ENCODE measurements around the gene COX6B2.

COX6B2 gene

DNA sequence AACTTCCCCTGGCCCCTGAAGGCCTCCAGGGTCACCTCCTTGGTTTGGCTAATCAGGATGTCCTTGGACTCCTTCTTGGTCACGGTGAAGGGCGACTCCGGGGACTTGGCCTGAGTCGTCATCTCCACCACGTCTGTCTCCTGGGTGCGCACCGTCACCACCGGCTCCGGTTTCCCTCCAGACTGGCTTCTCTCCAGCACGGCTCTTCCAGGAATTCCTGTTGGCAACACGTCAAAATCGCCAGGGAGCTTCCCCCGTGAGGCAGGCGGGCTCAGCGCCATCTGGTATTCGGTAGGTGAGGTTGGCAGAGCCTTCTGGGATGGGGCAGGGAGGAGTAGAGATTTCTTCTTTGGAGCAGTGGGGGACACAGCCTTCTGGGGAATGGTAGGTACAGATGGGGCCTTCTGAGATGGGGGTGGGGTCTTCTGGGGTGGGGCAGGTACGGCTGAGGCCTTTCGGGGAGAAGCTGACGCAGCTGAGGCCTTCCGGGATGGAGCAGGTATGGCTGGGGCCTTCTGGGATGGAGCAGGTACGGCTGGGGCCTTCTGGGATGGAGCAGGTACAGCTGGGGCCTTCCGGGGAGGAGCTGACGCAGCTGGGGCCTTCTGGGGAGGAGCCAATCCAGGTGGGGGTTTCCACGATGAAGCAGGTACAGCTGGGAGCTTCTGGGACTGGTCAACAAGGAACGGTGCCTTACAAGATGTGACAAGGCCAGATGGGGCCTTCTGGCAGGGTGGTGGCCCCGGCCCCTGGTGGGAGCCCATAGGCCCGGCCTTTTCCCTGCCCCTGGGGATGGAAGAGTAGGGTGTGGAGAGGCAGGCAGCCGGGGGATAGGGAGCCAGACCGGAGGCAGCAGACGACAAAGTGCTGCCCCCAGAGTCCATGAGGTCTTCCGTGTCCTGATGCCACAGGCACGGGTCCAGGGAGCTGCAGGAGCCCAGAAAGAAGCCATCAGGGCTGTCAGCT, 4.7 kb upstream of the COX6B2 start:
- peaks cover 12% of the 10 kb centered on the region; the same call in 1 of the 2 replicates for H3K4me1 ChIP-seq (ENCODE audit: insufficient read depth, low read length)
- H3K9ac ChIP-seq (ENCODE audit: low read depth, low read length): no peak overlapping the region
- no peaks in the 10 kb centered on the region for H3K36me3 ChIP-seq (ENCODE audit: insufficient read depth, low read length)
- no peaks in the 10 kb centered on the region for H3K9me3 ChIP-seq (ENCODE audit: control insufficient read depth, insufficient read depth, low read length)

DNA sequence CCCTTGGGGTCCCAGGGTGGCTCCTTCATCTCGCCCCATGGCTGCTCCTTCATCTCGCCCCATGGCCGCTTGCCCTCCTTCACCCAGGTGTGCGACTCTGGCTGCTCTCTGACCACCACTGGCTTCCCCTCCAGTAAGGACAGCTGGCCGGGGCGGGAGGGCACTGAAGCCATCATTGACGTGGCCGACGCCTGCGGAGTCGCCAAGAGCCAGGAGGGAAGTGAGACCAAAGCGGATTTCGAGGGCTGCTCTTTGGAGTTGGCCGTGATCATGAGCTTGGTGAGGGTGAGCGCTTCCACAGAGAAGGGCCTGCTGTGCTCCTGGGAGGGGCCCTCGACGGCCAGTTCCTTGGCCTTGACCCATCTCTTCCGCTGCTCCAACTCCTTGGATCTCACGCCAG, 4.0 kb upstream of the COX6B2 start:
- no peaks in the 10 kb centered on the region for H3K9me3 ChIP-seq (ENCODE audit: control insufficient read depth, insufficient read depth, low read length)
- no peak overlapping the region for H3K9ac ChIP-seq (ENCODE audit: low read depth, low read length)
- H3K4me1 ChIP-seq (ENCODE audit: insufficient read depth, low read length): peaks cover 9% of the 10 kb centered on the region; the same call in 1 of the 2 replicates
- no peaks in the 10 kb centered on the region for H3K36me3 ChIP-seq (ENCODE audit: insufficient read depth, low read length)

DNA sequence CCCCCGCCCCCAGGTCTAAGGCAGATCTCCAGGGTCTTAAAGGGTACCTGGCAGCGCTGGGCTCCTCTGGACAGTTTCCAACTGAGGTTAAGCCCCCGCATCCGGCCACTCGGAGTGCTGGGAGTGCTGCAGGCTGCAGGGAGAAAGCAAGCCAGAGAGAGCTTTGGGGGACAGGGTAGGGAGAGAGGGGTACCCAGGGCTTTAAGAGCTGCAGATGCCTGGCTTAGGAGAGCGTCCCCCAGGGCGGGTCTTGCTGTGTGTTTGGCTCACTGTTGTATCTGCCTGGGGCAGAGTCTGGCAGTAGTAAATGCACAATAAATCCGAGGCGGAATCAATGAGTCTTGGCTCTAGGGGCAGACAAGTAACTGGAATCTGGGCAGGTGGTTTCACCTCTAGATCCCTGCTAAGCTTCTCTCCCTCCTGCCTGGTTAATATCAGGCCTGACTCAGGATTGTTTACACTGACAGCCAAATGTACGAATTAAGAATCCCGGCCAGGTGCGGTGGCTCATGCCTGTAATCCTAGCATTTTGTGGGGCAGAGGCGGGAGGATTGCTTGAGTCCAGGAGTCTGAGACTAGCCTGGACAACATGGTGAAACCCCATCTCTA, 798 bp upstream of the COX6B2 start:
- Histone ChIP-seq H3K36me3 (ENCODE audit: insufficient read depth, low read length) (no peaks in the 10 kb centered on the region), H3K9me3 (ENCODE audit: control insufficient read depth, insufficient read depth, low read length) (no peaks in the 10 kb centered on the region), H3K9ac (ENCODE audit: low read depth, low read length) (peak overlapping the region; percentile 33; the same call in 1 of the 2 replicates), H3K4me1 (ENCODE audit: insufficient read depth, low read length) (peaks cover 9% of the 10 kb centered on the region; the same call in 1 of the 2 replicates)

DNA sequence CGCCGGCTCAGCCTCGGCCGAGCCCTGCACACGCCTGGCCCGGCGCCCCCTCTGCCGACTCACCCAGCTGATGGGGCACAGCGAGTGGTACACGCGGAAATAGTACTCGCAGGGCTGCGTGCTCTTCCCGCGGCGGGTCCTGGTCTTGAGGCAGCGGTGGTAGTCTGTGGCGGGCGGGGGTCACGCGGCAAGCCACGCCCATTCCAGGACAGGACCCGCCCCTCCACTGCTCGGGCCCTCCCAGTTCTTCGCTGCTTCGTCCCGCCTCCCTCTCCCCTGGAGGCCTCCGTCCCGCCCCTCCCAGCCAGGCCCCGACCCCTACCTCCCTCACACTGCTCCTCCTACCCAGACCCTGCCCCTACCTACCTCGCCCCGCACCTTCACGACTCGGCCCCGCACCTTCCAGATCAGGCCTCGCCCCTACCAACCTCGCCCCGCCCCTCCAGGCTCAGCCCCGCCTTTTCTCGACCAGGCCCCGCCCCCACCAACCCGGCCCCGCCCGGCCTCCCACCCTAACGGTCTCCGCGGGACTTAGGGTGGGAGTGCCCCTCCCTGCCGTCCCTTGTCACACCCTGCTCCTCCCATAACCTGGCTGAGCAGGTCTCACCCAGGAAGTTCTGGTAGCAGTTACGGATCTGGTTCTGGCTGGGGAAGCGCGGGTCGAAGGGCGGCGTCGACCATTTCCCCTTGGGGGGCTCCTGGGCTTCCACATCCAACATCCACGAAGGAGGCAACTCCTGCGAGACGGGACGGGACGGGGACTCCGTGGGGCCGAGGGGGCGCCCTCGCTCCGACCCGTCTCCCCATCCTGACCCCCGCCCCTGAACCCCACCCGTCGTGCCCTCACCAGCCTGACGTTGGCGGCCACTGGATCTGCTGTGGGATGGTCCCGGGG, 469 bp downstream of the COX6B2 start:
- H3K9me3 ChIP-seq (ENCODE audit: control insufficient read depth, insufficient read depth, low read length): no peaks in the 10 kb centered on the region
- peak overlapping the region; percentile 80 for H3K9ac ChIP-seq (ENCODE audit: low read depth, low read length)
- no peaks in the 10 kb centered on the region for H3K36me3 ChIP-seq (ENCODE audit: insufficient read depth, low read length)
- peaks cover 17% of the 10 kb centered on the region; the same call in 1 of the 2 replicates for H3K4me1 ChIP-seq (ENCODE audit: insufficient read depth, low read length)

DNA sequence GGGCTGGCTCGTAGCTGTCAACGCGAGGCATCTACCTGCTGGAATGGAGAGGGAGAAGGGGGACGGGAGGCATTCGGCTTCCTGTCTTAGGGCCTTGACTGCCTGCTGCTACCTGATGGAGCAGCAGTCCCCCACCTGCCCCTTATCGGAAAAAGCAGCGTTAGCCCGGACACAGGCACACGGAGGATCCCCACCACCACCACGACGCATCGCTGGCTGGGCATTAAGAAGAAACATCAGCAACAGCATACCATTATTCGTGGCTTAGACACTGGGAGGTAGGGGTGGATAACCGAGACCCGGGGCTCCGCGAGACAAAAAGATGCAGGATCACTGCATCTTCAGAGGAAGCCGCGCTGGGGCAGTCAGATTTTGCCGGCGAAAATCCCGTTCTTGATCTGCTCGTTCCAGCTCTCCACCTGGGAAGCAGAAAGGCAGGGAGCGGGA, 1.1 kb downstream of the COX6B2 start:
- Histone ChIP-seq H3K9me3 (ENCODE audit: control insufficient read depth, insufficient read depth, low read length) (no peaks in the 10 kb centered on the region), H3K36me3 (ENCODE audit: insufficient read depth, low read length) (no peaks in the 10 kb centered on the region), H3K4me1 (ENCODE audit: insufficient read depth, low read length) (peaks cover 23% of the 10 kb centered on the region; the same call in 1 of the 2 replicates), H3K9ac (ENCODE audit: low read depth, low read length) (peak overlapping the region; percentile 80)

DNA sequence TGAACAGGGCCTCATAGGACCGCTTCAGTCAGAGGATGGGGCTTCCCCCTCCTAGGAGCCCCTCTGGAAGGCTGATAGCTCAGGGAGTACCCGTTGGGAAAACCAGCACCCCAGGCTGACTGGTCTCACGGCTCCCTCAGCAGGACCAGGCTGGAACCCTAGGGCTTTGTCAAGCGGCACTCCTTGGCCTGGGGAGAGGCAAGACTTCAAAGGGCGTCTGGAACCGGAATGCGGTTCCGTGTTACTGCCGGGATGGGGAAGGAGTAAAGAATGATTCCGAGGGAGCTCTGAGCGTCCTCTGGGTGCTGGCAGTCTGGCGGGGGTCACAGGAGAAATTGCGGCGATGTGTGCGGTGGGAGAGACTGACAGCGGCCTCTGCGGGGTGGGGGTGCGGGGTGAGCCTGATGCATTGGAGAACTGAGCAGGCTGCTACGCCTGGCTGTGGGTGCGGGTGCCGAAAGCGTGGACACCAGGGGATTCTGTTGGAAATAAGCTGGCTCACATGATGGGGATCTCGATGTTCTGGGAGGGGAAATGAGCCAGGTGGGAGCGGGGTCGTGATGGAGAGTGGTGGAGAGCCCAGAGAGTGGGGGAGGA, 1.9 kb downstream of the COX6B2 start:
- Histone ChIP-seq H3K9ac (ENCODE audit: low read depth, low read length) (no peak overlapping the region), H3K4me1 (ENCODE audit: insufficient read depth, low read length) (peaks cover 29% of the 10 kb centered on the region; the same call in 1 of the 2 replicates), H3K36me3 (ENCODE audit: insufficient read depth, low read length) (no peaks in the 10 kb centered on the region), H3K9me3 (ENCODE audit: control insufficient read depth, insufficient read depth, low read length) (no peaks in the 10 kb centered on the region)

DNA sequence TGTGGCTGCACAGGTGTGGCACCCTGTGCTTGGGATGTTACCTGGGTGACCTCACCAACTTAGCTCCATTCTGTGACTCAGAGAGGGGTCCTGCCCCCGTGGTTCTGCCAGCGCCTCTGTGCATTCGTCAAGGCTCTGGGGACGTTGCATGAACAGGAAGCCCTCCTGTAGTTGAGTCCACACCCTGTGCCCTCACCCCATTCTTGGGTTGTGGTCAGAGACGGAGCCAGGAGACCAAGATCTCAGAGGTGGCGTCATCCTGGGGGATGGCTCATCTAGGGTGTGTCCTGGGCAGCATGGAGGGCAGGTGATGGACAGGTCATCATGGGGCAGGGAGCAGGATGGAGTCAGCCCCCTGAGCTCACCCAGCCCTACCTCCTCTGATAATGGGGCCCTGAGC, 2.5 kb downstream of the COX6B2 start:
- Histone ChIP-seq H3K4me1 (ENCODE audit: insufficient read depth, low read length) (peaks cover 29% of the 10 kb centered on the region; the same call in 1 of the 2 replicates), H3K36me3 (ENCODE audit: insufficient read depth, low read length) (no peaks in the 10 kb centered on the region), H3K9ac (ENCODE audit: low read depth, low read length) (no peak overlapping the region), H3K9me3 (ENCODE audit: control insufficient read depth, insufficient read depth, low read length) (no peaks in the 10 kb centered on the region)

DNA sequence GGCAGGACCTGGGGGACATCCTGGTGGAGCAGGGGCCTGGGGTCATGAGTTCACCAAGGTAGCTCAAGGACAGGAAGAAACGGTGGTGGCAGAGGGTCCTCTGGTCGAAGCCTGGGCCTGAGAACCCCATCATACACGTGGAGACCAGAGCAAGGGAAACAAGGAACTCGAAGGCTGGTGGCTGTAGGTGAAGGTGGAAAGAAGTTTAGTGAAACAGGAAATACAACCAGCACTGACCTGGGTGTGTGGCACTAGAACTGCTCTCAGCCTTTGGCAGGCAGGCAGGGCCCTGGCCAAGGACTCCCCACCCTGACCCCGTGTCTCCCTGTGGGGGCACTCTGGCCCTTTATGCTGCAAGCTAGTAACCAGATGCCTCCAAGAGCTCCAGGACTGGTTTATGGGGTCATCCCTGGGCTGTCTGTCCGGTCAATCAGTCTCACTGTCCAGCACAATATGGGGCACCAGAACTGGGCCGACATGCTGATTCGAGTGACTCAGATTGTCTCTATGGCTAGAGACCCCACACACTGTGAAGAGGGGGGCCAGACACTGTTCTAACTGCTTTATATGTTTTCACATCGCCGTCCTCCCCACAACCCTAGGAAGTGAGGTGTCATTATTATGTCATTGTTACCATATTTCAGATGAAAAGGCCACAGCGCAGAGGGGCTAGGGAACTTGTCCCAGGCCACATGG, 3.8 kb downstream of the COX6B2 start:
- Histone ChIP-seq H3K4me1 (ENCODE audit: insufficient read depth, low read length) (peaks cover 30% of the 10 kb centered on the region; the same call in 1 of the 2 replicates), H3K36me3 (ENCODE audit: insufficient read depth, low read length) (no peaks in the 10 kb centered on the region), H3K9me3 (ENCODE audit: control insufficient read depth, insufficient read depth, low read length) (no peaks in the 10 kb centered on the region), H3K9ac (ENCODE audit: low read depth, low read length) (no peak overlapping the region)

DNA sequence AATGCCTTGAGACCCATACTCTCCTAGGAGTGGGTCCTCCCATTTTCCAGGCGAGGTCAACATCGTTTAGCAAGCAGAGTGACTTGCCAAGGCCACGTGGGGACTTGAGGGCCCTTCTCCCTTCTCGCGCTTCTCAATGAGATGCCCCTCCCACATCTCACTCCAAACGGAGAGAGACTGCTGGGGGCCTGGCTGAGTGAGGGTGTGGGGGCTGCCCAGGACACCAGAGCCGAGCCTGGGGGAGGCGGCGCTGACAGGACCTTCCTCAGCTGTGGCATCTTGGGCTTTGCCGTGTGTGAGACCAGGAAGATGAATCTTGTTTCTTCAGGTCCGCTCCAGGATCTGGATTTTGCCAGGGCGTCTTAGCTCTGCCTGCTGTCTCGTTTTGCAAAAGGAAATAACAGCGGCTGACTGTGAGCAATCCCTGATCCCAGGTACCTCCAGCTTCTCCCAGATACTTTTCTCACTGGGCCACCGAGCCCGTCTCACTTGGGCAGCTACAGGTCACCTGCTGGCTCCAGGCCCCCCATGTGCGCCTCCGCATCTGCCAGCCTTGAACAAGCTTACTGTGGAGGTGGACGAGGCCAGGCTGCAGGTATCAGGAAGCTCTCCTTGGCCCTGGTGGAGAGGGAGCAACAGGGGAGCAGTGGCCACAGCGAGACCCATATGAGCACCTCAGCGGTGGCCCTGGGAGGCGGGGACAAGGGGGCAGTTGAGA, 6.0 kb downstream of the COX6B2 start:
- no peaks in the 10 kb centered on the region for H3K9me3 ChIP-seq (ENCODE audit: control insufficient read depth, insufficient read depth, low read length)
- H3K4me1 ChIP-seq (ENCODE audit: insufficient read depth, low read length): peaks cover 36% of the 10 kb centered on the region; the same call in 1 of the 2 replicates
- H3K36me3 ChIP-seq (ENCODE audit: insufficient read depth, low read length): peaks cover 7% of the 10 kb centered on the region; the same call in 1 of the 2 replicates
- H3K9ac ChIP-seq (ENCODE audit: low read depth, low read length): 0 out of 2 replicates have a peak overlapping the region, but pooled peaks have one; percentile 2

DNA sequence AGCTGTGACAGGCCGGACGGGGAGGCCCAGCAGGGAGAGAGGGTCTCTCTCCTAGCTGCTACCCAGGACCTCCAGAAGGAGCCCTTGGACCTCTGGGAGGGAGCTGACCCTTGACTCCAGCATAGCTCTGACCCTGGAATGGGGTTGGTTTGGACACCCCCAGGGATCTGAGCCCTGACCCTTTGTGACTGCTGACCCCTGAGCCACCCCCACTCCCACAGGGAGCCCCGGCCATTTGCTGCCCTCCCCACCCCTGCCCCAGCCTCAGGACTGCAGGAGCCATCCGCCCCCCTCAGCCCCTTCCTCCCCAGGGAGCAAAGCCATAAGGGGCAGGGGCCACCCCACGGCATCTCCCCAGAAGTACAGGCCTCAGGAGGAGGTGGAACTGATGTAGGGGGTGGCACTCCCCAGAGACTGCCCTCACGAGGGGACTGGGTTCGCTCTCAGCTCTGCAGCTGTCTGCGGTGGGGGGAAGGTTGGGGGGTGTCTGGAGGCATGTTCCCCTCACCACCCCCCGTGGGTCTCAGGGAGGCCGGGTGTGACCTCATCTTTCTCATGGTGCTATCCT, 7.0 kb downstream of the COX6B2 start:
- Histone ChIP-seq H3K9ac (ENCODE audit: low read depth, low read length) (no peak overlapping the region), H3K9me3 (ENCODE audit: control insufficient read depth, insufficient read depth, low read length) (no peaks in the 10 kb centered on the region), H3K4me1 (ENCODE audit: insufficient read depth, low read length) (peaks cover 29% of the 10 kb centered on the region; the same call in 1 of the 2 replicates), H3K36me3 (ENCODE audit: insufficient read depth, low read length) (peaks cover 9% of the 10 kb centered on the region; the same call in 1 of the 2 replicates)

DNA sequence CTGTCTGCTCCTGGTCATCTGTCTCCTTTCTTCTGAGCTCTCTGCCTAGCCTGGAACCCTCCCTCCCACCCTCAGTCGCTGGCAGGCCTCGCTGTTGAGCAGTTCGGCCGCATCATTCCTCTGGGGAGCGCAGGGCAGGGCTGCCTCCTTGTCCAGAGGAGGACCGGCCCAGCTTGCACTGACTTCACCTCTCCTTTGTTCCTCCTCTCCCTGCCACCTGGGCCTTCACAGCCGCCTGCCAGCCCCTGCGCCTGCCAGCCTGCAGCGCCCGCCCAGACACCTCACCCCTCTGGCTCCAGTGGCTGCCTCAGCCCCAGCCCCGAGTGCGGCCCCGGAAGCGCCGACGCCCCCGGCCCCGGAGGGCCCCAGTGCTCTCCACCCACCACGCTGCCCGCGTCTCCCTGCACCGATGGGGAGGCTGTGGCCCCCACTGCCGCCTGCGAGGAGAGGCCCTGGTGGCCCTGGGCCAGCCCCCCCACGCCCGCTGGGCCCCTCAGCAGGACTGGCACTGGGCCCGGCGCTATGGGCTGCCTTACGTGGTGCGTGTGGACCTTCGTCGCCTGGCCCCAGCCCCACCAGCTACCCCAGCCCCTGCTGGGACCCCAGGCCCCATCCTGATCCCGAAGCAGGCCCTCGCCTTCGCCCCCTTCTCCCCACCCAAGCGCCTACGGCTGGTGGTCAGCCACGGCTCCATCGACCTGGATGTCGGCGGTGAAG, 7.6 kb downstream of the COX6B2 start:
- Histone ChIP-seq H3K9me3 (ENCODE audit: control insufficient read depth, insufficient read depth, low read length) (no peaks in the 10 kb centered on the region), H3K4me1 (ENCODE audit: insufficient read depth, low read length) (peaks cover 29% of the 10 kb centered on the region; the same call in 1 of the 2 replicates), H3K9ac (ENCODE audit: low read depth, low read length) (no peak overlapping the region), H3K36me3 (ENCODE audit: insufficient read depth, low read length) (peaks cover 9% of the 10 kb centered on the region; the same call in 1 of the 2 replicates)

Measured in ES-I3 (cell line).